ENCODE results near the gene CD58. TPM values are rescaled to one million over a fixed set of nuclear protein-coding genes. Genes with fewer than 3 reads are reported as not detected.

CD58 gene
- total and polyA plus RNA-seq, 9 of the 15 experiments (the other 6 are each of a cell fraction or from before 2014, with no cell fraction given) = 18.1 to 113 (median 37.4) TPM

- TF ChIP-seq NEUROD1 (IDR thresholded peaks at IDR 0.05; ENCODE audit: borderline replicate concordance, low read depth, low read length, partially characterized antibody) = no peak
- TF ChIP-seq MGA (IDR thresholded peaks at IDR 0.05) = no peak
- TF ChIP-seq ZNF175 (CRISPR knock-in tag; IDR thresholded peaks at IDR 0.05; ENCODE audit: low read depth) = no peak
- TF ChIP-seq HDAC2 (IDR thresholded peaks at IDR 0.05) = 0 out of 2 replicates have a peak, but pooled peaks have one; percentile 49
- TF ChIP-seq CCNT2 (IDR thresholded peaks at IDR 0.05; ENCODE audit: borderline replicate concordance, extremely low read depth, insufficient read length, low read depth, low read length) = no peak
- TF ChIP-seq ZNF57 (CRISPR knock-in tag; IDR thresholded peaks at IDR 0.05) = 0 out of 2 replicates have a peak, but pooled peaks have one; percentile 31
- TF ChIP-seq POLR2B (IDR thresholded peaks at IDR 0.05; ENCODE audit: low read depth, partially characterized antibody) = no peak
- no peak for TF ChIP-seq RNF2 (IDR thresholded peaks at IDR 0.05)
- TF ChIP-seq PBX2 (CRISPR knock-in tag; IDR thresholded peaks at IDR 0.05; ENCODE audit: low read depth) = no peak
- TF ChIP-seq PBX2 (tag; conservative IDR thresholded peaks at IDR 0.05; ENCODE audit: low read depth) = no peak
- no peak for TF ChIP-seq ZBTB2 (IDR thresholded peaks at IDR 0.05)
- 0 out of 2 replicates have a peak, but pooled peaks have one; percentile 10 for TF ChIP-seq CXXC5 (CRISPR knock-in tag; IDR thresholded peaks at IDR 0.05)
Observed at GRCh38 chr1:116485071-116485735, 85.6 kb downstream of the CD58 start (continued).
